Measurements from ENCODE around the gene ABCF2. TPM values are rescaled to one million over a fixed set of nuclear protein-coding genes. Genes with fewer than 3 reads are reported as not detected.

ABCF2 gene
- total RNA-seq, 2 experiments from 2014 or later = 48.1 to 56.2 TPM

DNA sequence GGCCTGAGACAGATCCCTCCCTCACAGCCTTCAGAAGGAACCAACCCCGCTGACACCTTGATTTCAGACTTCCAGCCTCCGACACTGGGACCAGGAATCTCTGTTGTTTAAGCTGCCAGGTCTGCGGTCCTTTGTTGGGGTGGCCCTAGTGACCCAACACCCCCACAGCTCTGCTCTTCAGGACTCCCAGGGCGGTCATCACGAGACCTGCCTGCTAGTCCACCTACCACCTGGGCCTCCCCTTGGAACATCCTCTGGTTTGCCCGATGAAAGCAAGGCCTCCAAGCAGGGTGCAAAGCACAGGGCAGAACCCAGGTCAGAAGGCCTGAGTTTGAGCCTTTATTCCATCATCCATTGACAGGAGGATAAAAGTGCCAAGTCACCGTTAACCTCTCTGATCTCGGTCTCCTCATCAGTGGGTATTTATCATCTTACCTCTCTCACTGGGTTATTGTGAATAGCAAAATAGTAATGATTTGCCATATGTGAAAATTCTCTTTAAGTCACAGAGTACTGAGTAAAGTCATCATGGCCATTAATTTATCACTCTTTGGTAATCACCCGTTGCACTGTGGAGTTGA, 38.4 kb upstream of the ABCF2 start:
- CTCF ChIA-PET = interaction anchor here (0.9 kb wide), 1 partner anchor 10 kb away, joined by 3 read pairs; no protein-coding TSS in a partner anchor
- H3K4me3 Mint-ChIP-seq = no peak overlapping the region
- H3K9me3 Mint-ChIP-seq = no peaks in the 10 kb centered on the region
- no peaks in the 10 kb centered on the region for H3K36me3 Mint-ChIP-seq (ENCODE audit: low read depth)
- ATAC-seq = no peak
- H3K27ac Mint-ChIP-seq = no peak overlapping the region
- H3K4me1 Mint-ChIP-seq (ENCODE audit: low read depth) = no peaks in the 10 kb centered on the region
- H3K27me3 Mint-ChIP-seq = no peaks in the 10 kb centered on the region
- TF ChIP-seq, protein P1, sequence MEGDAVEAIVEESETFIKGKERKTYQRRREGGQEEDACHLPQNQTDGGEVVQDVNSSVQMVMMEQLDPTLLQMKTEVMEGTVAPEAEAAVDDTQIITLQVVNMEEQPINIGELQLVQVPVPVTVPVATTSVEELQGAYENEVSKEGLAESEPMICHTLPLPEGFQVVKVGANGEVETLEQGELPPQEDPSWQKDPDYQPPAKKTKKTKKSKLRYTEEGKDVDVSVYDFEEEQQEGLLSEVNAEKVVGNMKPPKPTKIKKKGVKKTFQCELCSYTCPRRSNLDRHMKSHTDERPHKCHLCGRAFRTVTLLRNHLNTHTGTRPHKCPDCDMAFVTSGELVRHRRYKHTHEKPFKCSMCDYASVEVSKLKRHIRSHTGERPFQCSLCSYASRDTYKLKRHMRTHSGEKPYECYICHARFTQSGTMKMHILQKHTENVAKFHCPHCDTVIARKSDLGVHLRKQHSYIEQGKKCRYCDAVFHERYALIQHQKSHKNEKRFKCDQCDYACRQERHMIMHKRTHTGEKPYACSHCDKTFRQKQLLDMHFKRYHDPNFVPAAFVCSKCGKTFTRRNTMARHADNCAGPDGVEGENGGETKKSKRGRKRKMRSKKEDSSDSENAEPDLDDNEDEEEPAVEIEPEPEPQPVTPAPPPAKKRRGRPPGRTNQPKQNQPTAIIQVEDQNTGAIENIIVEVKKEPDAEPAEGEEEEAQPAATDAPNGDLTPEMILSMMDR (IDR thresholded peaks at IDR 0.05) = no peak
- POLR2A ChIA-PET = no interaction called here
- intact Hi-C loops (cut with micrococcal nuclease) = no loop called here
- DNase-seq = no peak

DNA sequence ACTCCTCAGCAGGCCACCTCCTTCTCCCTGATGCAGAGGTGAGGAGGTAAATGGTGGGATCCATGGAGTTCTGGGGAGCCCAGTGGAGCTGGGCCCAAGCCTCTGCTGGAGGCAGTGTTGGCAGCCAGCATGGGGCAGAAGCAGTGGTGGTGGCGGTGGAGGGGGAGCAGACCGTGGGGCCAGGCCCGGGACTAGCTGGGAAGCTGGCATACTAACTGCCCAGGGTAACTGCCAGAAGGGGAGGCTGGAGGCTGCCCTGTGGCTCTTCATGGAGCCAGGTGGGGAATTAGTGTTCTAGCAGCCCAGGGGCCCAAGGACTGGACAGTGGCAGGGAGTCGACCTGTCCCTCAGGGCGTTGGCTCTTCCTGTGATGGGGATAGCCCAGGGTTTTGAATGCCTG, 37.6 kb upstream of the ABCF2 start:
- DNase-seq = no peak
- TF ChIP-seq, protein P1 (IDR thresholded peaks at IDR 0.05) = no peak
- H3K4me1 Mint-ChIP-seq (ENCODE audit: low read depth) = no peaks in the 10 kb centered on the region
- ChIA-PET CTCF (interaction anchor here (0.9 kb wide), 1 partner anchor 9 kb away, joined by 3 read pairs; no protein-coding TSS in a partner anchor), POLR2A (no interaction called here)
- H3K27ac Mint-ChIP-seq = no peak overlapping the region
- H3K9me3 Mint-ChIP-seq = no peaks in the 10 kb centered on the region
- H3K4me3 Mint-ChIP-seq = no peak overlapping the region
- intact Hi-C loops (cut with micrococcal nuclease) = loop anchor here (5.0 kb wide), 1 partner anchor 188 kb away; no protein-coding TSS in a partner anchor
- no peak for ATAC-seq
- H3K36me3 Mint-ChIP-seq (ENCODE audit: low read depth) = no peaks in the 10 kb centered on the region
- no peaks in the 10 kb centered on the region for H3K27me3 Mint-ChIP-seq

DNA sequence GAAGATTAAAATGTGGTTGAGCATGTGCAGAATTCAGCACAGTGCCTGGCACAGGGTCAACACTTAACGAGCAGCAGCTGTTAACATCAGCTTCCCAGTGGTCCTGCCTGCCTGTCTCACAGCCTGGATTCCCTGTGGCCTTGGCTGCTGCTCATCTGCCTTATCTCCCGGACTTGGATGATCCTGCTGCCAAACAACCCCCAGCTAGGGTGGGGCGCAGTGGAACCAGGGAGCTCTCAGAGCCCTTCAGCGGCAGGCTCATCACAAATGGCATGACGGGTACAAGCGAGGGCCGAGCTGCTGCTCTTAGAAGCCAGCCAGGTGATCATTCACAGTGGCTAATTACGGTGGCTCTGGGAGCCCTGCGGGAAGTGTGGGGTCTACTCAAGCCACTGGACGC, 34.5 kb upstream of the ABCF2 start:
- Mint-ChIP-seq H3K4me3 (no peak overlapping the region), H3K27ac (no peak overlapping the region), H3K27me3 (no peaks in the 10 kb centered on the region), H3K36me3 (ENCODE audit: low read depth) (no peaks in the 10 kb centered on the region), H3K4me1 (ENCODE audit: low read depth) (no peaks in the 10 kb centered on the region), H3K9me3 (no peaks in the 10 kb centered on the region)
- ATAC-seq (no peak), DNase-seq (no peak)
- TF ChIP-seq, protein P1 (IDR thresholded peaks at IDR 0.05) = no peak
- POLR2A ChIA-PET = interaction anchor here (1.0 to 1.6 kb wide), 4 partner anchors 12 to 101 kb away, joined by 3 read pairs; no protein-coding TSS in a partner anchor
- CTCF ChIA-PET = interaction anchor here (0.9 to 2.5 kb wide), 2 partner anchors 15 to 17 kb away, joined by 5 to 14 read pairs; no protein-coding TSS in a partner anchor
- intact Hi-C loops (cut with micrococcal nuclease) = loop anchor here (5.0 kb wide), 1 partner anchor 191 kb away; no protein-coding TSS in a partner anchor

DNA sequence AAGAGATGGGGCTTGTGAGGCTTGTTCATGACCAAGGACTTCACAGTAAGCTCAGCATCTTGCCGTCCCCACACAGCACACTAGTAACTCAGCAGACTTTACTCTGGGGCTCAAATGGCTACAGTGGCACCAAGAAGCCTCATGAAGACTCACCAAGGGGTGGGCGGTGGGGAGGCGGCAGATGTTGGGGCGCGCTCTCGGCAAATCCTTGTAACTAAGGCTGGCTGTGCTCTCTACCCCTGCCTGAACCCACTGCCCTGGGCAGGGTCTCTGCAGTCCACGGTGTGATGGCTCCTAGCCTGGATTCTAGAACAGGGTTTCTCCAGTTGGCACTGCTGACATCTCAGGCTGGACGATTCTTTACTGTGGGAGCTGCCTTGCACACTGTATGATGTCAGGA, 33.9 kb upstream of the ABCF2 start:
- H3K9me3 Mint-ChIP-seq = no peaks in the 10 kb centered on the region
- intact Hi-C loops (cut with micrococcal nuclease) = loop anchor here (5.0 kb wide), 1 partner anchor 191 kb away; no protein-coding TSS in a partner anchor
- no peak overlapping the region for H3K4me3 Mint-ChIP-seq
- POLR2A ChIA-PET = interaction anchor here (1.0 kb wide), 1 partner anchor 17 kb away, joined by 3 read pairs; no protein-coding TSS in a partner anchor
- no peak overlapping the region for H3K27ac Mint-ChIP-seq
- no peaks in the 10 kb centered on the region for H3K27me3 Mint-ChIP-seq
- DNase-seq = no peak
- CTCF ChIA-PET = interaction anchor here (0.9 kb wide), 1 partner anchor 15 kb away, joined by 5 read pairs; no protein-coding TSS in a partner anchor
- no peaks in the 10 kb centered on the region for H3K4me1 Mint-ChIP-seq (ENCODE audit: low read depth)
- no peak for ATAC-seq
- no peaks in the 10 kb centered on the region for H3K36me3 Mint-ChIP-seq (ENCODE audit: low read depth)
- TF ChIP-seq, protein P1 (IDR thresholded peaks at IDR 0.05) = no peak

DNA sequence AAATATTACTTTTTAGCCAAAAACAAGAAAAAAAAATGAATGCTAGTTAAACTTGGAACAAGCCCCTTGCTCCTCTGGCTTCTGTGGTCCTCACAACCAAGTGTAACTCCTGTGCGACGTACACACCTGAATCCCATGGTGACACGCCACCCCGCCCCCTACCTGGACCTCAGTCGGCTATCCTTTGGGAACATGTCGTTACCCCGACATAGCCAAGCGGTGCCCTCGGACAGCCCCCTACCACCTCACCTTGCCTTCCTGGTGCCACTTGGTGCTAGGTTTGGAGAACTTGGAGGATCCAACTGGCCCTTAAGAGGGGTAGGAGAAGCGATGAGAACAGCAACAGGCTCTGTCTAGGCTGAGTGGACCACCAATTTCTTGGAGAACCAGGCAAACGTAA, 33.5 kb upstream of the ABCF2 start:
- CTCF ChIA-PET = interaction anchor here (0.8 kb wide), 1 partner anchor 8 kb away, joined by 3 read pairs; no protein-coding TSS in a partner anchor
- POLR2A ChIA-PET = interaction anchor here (1.0 kb wide), 1 partner anchor 16 kb away, joined by 3 read pairs; no protein-coding TSS in a partner anchor
- TF ChIP-seq, protein P1 (IDR thresholded peaks at IDR 0.05) = no peak

More for the DNA sequence above, 33.5 kb upstream of the ABCF2 start:
- Mint-ChIP-seq H3K27me3 (no peaks in the 10 kb centered on the region), H3K9me3 (no peaks in the 10 kb centered on the region), H3K27ac (no peak overlapping the region), H3K4me1 (ENCODE audit: low read depth) (no peaks in the 10 kb centered on the region), H3K4me3 (no peak overlapping the region), H3K36me3 (ENCODE audit: low read depth) (no peaks in the 10 kb centered on the region)
- ATAC-seq = no peak
- no peak for DNase-seq
- intact Hi-C loops (cut with micrococcal nuclease) = loop anchor here (5.0 kb wide), 1 partner anchor 192 kb away; no protein-coding TSS in a partner anchor
